OCI-LY7 (cell line): ENCODE results near the gene TNP2. TPM values are rescaled to one million over a fixed set of nuclear protein-coding genes. Genes with fewer than 3 reads are reported as not detected.

ENCODE experiments used
- BruUV-seq: library from RNA; stranded (reverse); fragments of 400-500 nt; replicated peaks from 2 replicates; lab custom pipeline; 2021; lab: Mats Ljungman, UMichigan
- CTCF ChIA-PET: fragments of 300-600 bp; sonication (Branson Sonifier 250); formaldehyde crosslinking; loops from one replicate; lab custom pipeline; 2022; ENCODE audit warnings: antibody characterized with exemption; ENCODE audit not compliant: unreplicated experiment; lab: Charles Lee
- POLR2A ChIA-PET: fragments of 300-600 bp; sonication (Branson Sonifier 250); formaldehyde crosslinking; loops from one replicate; lab custom pipeline; 2022; ENCODE audit warnings: antibody characterized with exemption; lab: Charles Lee
- DNase-seq: peaks from one replicate; pipeline ENCODE4 v3.0.0-alpha.2; 2015; ENCODE audit warnings: low spot score
- H2AFZ ChIP-seq: fragments of 200-600 bp; sonication (generic), shearing (Covaris generic); 2 replicates; pipeline ENCODE4 v1.6.1; 2014; ENCODE audit warnings: mild to moderate bottlenecking, antibody characterized with exemption, low read length, moderate library complexity
- H3K27ac ChIP-seq: fragments of 200-600 bp; sonication (generic); 2 replicates; pipeline ENCODE4 v1.5.1; 2014; ENCODE audit warnings: mixed run types, low read depth, mild to moderate bottlenecking, moderate library complexity, low read length, inconsistent platforms; ENCODE audit not compliant: poor library complexity, severe bottlenecking
- H3K36me3 ChIP-seq: fragments of 200-600 bp; sonication (generic); 2 replicates; pipeline ENCODE4 v1.6.1; 2014; ENCODE audit warnings: mild to moderate bottlenecking, antibody characterized with exemption, low read length, moderate library complexity, mixed read lengths; ENCODE audit not compliant: insufficient read depth
- H3K4me1 ChIP-seq: fragments of 200-600 bp; sonication (generic); 2 replicates; pipeline ENCODE4 v1.5.1; 2014; ENCODE audit warnings: mild to moderate bottlenecking, low read length; ENCODE audit not compliant: insufficient read depth, poor library complexity, severe bottlenecking
- H3K4me2 ChIP-seq: fragments of 200-600 bp; sonication (generic); 2 replicates; pipeline ENCODE4 v1.6.1; 2014; ENCODE audit warnings: mild to moderate bottlenecking, low read length
- H3K4me3 ChIP-seq: fragments of 200-600 bp; sonication (generic); 2 replicates; pipeline ENCODE4 v1.5.1; 2014; ENCODE audit warnings: mild to moderate bottlenecking, low read depth, low read length; ENCODE audit not compliant: poor library complexity, severe bottlenecking
- H3K79me2 ChIP-seq: fragments of 200-600 bp; sonication (generic); 2 replicates; pipeline ENCODE4 v1.6.1; 2016; ENCODE audit warnings: low read depth, mild to moderate bottlenecking, low read length, moderate library complexity, mixed read lengths; ENCODE audit not compliant: insufficient read depth
- H3K9me2 ChIP-seq: fragments of 200-600 bp; sonication (generic); 2 replicates; pipeline ENCODE4 v1.6.1; 2016; ENCODE audit warnings: mild to moderate bottlenecking, low read length, mixed read lengths; ENCODE audit not compliant: insufficient read depth
- H3K9me3 ChIP-seq: fragments of 200-600 bp; sonication (generic); 2 replicates; pipeline ENCODE4 v1.6.1; 2014; ENCODE audit warnings: mild to moderate bottlenecking, mixed run types, low read length, mixed read lengths
- H4K20me1 ChIP-seq: fragments of 200-600 bp; sonication (generic); 2 replicates; pipeline ENCODE4 v1.6.1; 2014; ENCODE audit warnings: mild to moderate bottlenecking, antibody characterized with exemption, low read length, moderate library complexity, mixed read lengths; ENCODE audit not compliant: insufficient read depth
- CTCF ChIP-seq: fragments of 200-600 bp; sonication (generic); conservative IDR thresholded peaks from 2 replicates; pipeline ENCODE4 v1.5.1; 2014; ENCODE audit warnings: mild to moderate bottlenecking, antibody characterized with exemption, low read length, moderate library complexity, mixed read lengths
- EZH2phosphoT487 ChIP-seq: fragments of 200-600 bp; sonication (generic); IDR thresholded peaks from 2 replicates; pipeline ENCODE4 v1.6.1; 2018; ENCODE audit warnings: low read depth, borderline replicate concordance, mild to moderate bottlenecking, mixed run types, antibody characterized with exemption, low read length, moderate library complexity, mixed read lengths
- intact Hi-C: fragments of 100-400 bp; cut with micrococcal nuclease; formaldehyde crosslinking; loops from one replicate; pipeline ENCODE4 v1.10.0; 2022; ENCODE audit not compliant: unreplicated experiment
- total RNA-seq, 2 experiments: library from RNA; depleted of rRNA in 1 of 2; stranded (reverse); fragments of >200 nt in 1 of 2; shearing (Covaris generic) in 1 of 2; gene quantifications; 2 replicates each; pipeline ENCODE4 v1.2.3, GENCODE V29; 2014 to 2022

Gene TNP2
- total RNA-seq, 2 experiments from 2014 or later = not detected

GRCh38 chr16:11259655-11260595 is 9.2 kb downstream of the TNP2 start:
- DNase-seq = no peak
- intact Hi-C loops = no loop called here
- no peaks in the 10 kb centered on the region for H3K9me2 ChIP-seq
- peaks cover 4% of the 10 kb centered on the region; the same call in 1 of the 2 replicates for H4K20me1 ChIP-seq
- H3K79me2 ChIP-seq = peaks cover 8% of the 10 kb centered on the region; the same call in 1 of the 2 replicates
- no peaks in the 10 kb centered on the region for H3K9me3 ChIP-seq
- no peak overlapping the region for H2AFZ ChIP-seq
- no peak overlapping the region for H3K27ac ChIP-seq
- POLR2A ChIA-PET = interaction anchor here (0.5 to 2.9 kb wide), 2 partner anchors 38 to 106 kb away, joined by 4 to 11 read pairs; no protein-coding TSS in a partner anchor
- H3K36me3 ChIP-seq = peaks cover 8% of the 10 kb centered on the region
- no peak overlapping the region for H3K4me3 ChIP-seq
- H3K4me1 ChIP-seq = peaks cover 45% of the 10 kb centered on the region
- no peak overlapping the region for H3K4me2 ChIP-seq
- CTCF ChIA-PET = no interaction called here
- TF ChIP-seq EZH2phosphoT487 (no peak), CTCF (no peak)
- BruUV-seq = no TSS peak

GRCh38 chr16:11258553-11259492 is 10.3 kb downstream of the TNP2 start:
- Histone ChIP-seq H3K4me3 (peak overlapping the region; percentile 15), H4K20me1 (peaks cover 12% of the 10 kb centered on the region), H3K9me2 (no peaks in the 10 kb centered on the region), H3K4me1 (peaks cover 37% of the 10 kb centered on the region), H3K36me3 (peaks cover 19% of the 10 kb centered on the region), H3K9me3 (no peaks in the 10 kb centered on the region), H2AFZ (peak overlapping the region; percentile 7; the same call in 1 of the 2 replicates), H3K4me2 (peak overlapping the region; percentile 79), H3K79me2 (peaks cover 19% of the 10 kb centered on the region), H3K27ac (peak overlapping the region; percentile 23)
- BruUV-seq = no TSS peak
- ChIA-PET CTCF (interaction anchor here (0.6 kb wide), 1 partner anchor 98 kb away, joined by 3 read pairs; no protein-coding TSS in a partner anchor), POLR2A (interaction anchor here (0.6 to 2.9 kb wide), 5 partner anchors 33 to 98 kb away, joined by 3 to 11 read pairs (median 4); no protein-coding TSS in a partner anchor)
- DNase-seq = peak; percentile 66
- intact Hi-C loops = no loop called here
- TF ChIP-seq EZH2phosphoT487 = no peak
